GM18951 (cell line): ENCODE measurements around the gene AHDC1.

Experiments used
- POLR2A ChIP-seq: IDR thresholded peaks from 4 replicates; pipeline ENCODE4 v1.6.1; 2011; ENCODE audit warnings: mild to moderate bottlenecking; ENCODE audit not compliant: insufficient read length, insufficient read depth; ENCODE audit errors: extremely low read depth
- in situ Hi-C: fragments of 300-500 bp; cut with MboI; formaldehyde crosslinking; loops from one replicate; pipeline ENCODE4 v1.12.0; 2022; ENCODE audit warnings: low sequenced_read_pairs, mixed read lengths, inconsistent platforms; ENCODE audit not compliant: unreplicated experiment

The AHDC1 gene

DNA sequence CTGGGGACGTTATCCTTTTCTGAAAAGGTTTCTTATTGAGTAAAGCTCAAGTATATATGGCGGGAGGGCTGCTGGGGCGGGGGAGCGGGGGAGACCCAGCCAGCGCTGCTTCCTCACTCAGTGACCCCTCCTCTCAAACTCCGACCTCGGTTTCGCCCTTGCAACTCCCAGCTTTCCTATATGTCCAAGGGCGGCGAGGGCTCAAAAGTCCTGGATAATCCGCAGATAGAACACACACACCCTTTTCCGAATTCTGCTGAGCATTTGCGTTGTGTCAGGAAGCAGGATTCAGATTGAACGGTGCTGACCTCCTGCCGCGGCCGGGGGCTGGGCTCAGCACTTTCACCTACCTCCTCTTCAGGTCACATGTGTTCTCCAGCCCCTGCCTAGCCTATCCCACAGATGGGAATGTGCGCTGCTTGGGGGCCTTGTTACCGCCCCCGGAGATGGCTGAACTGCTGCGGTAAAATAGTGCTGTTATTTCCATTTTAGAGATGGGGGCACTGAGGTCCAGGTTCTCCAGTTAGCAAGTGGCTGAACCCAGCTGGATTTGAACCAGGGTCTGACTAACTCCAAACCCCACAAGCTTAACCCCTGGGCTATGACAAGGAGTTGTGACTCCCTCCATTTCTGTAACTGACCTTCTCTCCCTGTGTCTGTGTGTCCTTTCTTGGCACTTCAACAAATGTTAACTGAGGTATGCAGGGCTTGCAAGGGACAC lies 795 bp upstream of the AHDC1 start:
- TF ChIP-seq POLR2A = no peak
- in situ Hi-C loops = loop anchor here (5.0 kb wide), 2 partner anchors 63 to 207 kb away; no protein-coding TSS in a partner anchor

DNA sequence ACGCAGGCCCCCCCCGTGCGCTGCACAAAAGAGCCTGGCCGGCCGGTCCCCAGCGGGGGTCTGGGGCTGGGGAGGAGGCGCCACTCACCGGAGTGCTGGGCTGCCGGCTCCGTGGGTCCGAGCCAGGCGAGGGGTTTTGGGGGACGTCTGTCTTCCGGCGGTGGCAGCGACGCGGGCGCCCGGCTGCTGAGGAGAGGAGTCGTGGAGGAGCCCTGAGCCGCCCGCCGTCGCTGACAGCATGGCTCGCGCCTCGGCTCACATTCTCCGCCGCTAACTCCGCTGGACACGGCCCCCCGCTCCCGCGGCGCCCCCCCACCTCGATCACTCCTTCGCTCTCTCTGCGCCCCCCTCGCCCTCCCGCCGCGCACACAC lies 649 bp downstream of the AHDC1 start:
- no peak for TF ChIP-seq POLR2A
- in situ Hi-C loops = no loop called here

DNA sequence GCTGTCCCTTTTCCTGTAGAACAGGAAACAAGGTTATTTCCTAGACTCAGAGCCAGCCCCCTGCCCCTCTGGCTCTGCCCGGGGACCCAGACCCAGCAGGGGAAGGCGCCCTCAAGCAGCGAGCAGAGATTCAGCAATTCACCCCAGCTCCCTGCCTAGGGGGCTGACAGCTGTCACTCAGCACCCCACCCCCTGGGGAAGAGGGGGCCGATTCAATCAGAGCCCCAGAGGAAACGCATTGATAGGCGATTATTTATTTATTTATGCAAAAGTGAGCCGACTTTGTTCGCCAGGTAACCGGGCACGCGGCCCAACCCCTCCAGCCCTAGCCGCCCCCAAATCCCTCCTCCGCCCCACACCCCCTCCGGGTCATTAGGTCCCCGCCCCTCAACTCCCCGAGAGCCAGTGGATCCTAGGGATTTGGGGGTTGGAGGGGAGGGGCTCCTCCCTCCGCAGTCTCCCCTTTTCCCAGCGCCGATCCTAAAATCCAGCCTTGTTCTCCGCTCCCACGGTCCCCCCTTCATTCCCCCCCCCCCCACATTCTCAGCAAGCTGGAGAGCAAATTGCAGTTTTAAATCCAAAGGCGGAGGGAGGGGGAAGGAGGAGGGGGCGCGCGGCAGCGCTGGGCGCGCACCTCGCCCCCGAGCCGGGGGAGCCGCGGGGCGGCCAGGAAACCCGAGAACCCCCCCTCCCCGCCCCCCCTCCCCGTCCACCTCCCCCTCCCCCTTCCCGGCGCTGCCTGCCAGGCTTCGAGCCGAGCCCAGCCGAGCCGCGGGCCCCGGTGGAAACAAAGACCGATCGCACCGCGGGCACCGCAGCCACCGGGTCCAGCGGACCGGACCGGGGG lies 1.3 kb downstream of the AHDC1 start:
- no peak for TF ChIP-seq POLR2A
- in situ Hi-C loops = no loop called here

DNA sequence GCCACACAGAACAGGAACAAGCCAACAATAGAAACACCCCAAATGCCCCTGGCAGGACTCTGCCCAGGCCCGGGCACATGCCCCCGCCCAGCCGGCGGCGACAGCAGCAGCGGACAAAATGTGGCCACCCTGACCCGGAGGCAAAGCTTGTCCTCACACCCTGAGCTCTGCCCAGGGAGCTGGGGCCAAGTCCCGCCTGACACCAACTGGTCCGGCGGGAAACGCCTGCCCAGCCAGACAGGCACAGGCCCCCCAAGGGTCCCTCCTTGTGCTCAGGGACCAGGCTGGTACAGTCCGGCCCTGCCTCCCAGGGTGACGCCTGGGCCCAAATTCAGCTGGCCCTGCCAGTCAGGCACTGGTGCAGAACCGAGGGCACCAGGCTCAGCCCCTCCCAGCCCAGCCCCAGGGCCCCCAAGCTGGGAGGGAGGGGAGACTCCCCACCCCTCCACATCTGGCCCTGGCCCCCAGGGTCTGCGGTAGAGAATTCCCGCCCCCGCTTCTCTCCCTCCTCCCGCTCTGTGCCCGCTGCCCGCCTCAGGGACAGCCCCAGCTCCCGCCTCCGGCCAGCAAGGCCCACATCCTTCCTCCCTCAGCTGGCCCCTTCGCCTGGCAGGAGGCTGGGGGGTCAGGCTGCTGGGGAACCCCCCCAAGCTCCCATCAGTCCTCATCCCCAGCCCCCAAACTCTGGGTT lies 2.0 kb downstream of the AHDC1 start:
- in situ Hi-C loops = no loop called here
- no peak for TF ChIP-seq POLR2A

DNA sequence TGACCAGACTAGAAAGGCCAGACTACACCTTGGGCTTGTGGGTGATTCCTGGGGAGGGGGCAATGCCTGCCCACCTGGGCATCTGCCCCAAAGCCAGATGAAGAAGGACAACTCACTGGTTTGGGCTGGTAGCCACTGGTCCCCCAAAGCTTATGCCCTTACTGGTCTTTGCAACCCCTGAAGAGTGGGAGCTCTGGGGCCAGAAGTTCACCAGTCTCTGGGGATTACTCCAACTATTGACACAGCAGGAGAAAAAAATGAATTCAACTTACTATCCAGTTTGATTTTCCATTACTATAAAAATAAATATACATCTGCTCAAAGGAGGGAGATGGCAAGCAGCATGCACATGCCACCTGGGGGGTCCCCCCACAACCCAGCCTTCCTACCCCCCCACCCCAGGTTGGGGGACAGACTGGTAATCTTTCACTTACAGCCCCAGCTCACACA lies 2.6 kb downstream of the AHDC1 start:
- TF ChIP-seq POLR2A = no peak
- in situ Hi-C loops = no loop called here

DNA sequence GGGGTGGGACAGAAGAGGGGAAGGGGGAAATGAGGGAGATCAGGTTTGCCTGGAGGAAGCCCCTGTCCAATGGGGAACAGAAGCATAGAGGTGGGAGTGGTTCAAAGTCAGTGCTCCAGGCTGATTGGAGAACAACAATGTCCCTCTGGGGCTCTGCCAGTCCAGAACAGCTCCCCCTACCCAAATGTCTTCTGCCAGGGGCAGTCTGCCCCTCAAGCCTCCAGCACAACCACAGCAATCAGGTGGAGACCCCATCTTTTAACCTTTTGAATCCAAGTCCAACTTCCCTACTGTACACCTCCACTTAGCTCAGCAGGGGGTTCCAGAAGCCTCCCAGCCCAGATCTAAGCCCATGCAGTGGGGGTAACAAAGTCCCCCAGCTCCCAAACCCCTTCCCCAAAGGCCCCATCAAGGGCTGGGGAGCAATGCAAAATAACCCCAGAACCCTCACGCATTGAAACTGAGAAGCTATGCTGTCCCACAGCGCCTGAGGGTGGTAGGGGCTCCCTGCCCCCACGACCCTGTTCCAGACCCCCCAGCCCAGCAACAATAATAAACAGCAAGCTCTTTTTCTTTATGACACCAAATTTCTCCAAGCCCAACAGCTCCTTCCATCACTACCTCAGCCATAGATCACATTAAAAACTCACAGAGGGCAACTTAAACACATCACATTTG lies 3.3 kb downstream of the AHDC1 start:
- in situ Hi-C loops = no loop called here

DNA sequence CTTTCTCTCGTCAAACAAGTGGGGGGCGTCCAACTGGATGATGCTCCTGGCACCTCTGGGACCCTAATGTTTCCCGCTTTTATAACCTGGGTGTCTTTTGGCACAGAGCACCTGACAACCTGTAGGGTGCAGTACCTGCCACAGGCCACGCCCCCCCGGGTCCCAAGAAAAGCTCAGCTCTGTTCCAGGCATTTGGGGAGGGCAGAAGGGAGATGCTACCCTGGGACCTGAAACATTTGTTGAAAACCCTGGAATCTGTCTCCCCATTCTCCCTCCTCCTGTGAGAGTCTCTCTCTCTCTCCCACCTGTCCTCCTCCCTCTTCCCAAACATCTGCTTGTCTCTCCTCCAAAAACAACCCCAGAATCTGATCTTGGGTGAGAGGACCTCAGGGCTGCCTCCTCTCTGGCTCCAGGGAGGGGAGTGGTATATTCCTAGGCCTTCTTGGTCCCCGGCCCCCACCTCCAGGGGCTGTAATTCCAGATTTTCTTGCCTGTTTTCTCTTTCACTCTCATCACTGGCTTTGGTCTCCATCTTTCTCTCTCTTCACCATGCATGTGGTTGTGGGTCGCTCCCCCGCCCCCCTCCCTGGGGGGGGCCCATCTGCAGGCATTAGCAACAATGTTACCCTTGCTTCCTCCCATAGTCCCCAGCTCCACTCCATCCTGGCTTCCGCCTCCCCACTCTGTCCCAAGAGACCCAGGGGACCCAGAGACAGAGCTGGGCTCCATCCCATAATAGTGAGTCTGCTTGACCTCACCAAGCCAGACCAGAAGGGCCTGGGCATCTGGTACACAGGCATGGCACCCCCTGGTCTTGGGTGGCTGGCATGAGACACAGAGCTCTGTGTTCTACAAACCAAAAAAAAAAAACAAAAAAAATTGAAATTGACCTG lies 4.1 kb downstream of the AHDC1 start:
- in situ Hi-C loops = no loop called here
- TF ChIP-seq POLR2A = no peak

More for the DNA sequence above, 3.3 kb downstream of the AHDC1 start:
- no peak for TF ChIP-seq POLR2A

DNA sequence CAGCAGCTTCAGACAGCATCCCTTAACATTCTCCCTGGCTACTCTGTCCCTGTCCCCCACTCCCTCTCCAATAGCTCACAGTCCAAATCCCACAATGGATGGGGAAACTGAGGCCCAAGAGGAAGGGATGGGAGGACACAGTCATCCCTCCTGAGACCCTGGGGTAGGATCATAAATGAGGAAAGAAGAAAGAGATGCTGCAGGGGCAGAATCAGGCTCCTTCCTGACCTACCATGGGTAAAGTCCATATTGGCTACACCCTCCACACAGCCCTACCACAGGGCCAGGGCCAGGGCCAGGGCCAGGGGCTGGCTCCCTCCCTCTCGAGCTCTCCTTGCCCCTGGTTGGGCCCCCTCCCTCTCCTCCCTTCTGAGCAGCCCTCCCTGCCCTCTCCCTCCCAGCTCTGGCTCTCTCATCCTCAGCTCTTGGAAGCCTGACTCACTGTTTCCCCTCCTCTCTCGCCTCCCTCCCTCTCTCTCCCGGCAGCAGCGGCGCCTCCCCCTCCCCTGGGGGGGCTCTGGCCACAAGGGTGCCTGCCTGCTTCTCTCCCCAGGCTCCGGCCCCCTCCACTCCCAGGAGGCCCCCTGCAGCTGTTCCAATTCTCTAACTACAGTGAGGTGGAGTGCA lies 4.9 kb downstream of the AHDC1 start:
- in situ Hi-C loops = no loop called here
- TF ChIP-seq POLR2A = no peak

DNA sequence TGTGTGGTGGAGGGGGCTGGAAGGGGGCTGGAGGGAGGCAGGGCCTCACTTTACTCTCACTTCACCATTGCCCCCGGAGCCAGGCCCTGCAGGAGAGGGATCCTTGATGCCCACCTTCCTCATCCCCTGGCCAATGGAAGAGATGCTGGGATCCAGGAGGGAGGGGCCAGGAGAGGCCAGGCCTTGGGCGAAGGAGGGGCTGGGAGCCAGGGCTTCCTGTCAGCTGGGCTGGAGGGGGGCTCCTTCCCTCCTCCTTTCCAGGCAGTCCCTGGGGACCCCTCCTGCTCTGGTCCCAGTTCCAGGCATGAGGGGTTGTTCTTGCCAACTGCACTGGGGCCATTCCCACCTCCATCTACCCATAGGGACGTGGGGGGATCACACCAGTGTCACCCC lies 5.7 kb downstream of the AHDC1 start:
- in situ Hi-C loops = no loop called here
- TF ChIP-seq POLR2A = no peak

DNA sequence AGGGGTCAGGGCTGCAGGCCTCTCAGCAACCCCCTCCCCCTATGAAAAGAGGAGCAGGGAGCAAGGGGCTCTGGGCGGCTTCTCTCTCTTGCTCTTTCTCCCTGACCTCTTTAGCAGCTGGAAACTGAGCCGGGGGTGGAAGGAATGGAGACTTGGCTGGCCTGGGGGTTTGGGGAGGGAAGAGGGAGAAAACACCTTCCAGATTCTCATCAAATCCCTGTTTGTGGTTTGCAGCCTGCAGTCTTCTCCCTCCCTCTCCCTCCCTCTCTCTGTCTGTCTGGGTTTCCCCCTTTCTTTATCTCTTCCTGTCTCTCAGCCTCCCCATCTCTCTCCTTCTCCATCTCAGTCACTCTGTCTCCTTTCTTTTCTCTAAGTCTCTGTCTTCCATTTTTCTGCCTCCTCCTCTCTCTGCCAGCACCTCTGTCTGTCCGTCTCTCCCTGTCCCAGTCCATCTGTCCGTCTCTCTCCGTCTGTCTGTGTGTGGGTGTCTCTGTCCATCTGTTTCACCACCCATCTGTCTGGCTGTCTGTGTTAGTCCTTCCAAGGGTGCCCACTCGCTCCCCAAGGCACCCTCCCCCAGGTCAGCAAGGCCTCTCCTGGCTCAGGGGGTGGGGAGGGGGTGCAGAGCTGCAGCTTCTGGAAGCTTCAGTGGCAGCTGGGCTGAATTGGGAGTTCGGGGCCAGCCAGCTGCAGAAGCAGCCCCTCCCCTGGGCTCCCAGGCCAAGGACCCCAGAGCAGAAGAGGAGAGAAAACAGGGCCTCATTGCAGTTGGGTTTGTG lies 6.2 kb downstream of the AHDC1 start:
- in situ Hi-C loops = no loop called here
- TF ChIP-seq POLR2A = no peak

DNA sequence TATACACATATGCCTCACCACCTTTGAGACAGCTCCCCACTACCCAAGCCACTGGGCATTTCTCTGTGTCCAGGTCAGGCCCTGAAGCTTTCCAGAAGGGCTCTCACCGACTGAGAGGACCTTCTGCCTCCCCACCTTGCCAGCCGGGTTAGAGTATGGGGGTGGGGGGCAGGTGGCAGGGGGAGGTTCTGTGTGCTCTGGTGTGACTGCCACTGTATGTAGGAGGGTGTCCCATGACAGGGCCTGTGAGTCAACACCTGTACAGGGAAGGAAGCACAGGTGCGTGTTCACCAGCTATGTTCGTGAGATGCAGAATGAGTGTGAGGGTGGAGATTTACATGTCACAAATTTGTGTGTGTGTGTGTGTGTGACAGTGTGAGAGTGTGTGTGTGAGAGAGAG lies 7.0 kb downstream of the AHDC1 start:
- in situ Hi-C loops = no loop called here
- TF ChIP-seq POLR2A = no peak

DNA sequence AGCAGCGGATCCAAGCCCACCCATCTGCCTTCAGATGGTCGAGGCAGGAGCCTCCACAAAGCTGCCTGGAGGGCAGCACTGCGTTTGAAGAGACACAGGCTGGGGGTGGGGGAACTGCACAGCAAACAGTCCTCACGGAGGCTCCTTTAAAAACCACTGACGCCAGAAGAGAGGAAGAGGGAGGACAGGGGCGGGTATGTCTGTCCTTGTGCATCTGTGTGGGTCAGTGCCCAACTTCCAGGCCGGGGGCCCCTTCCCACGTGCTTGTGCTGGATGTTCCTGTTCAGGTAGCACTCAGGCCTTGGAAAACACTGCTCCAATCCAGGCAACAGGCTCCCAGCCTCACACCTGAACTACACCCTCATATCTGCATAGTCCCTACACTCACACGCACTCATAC lies 7.7 kb downstream of the AHDC1 start:
- no peak for TF ChIP-seq POLR2A
- in situ Hi-C loops = no loop called here
